Right cardiac atrium (tissue), 5 donors: ENCODE data around the gene SETD3. TPM values are rescaled to one million over a fixed set of nuclear protein-coding genes. Genes with fewer than 3 reads are reported as not detected.

ENCODE experiments used
- ATAC-seq, 2 donors: fragments of 200-7000 bp; cut with Tn5 transposase; one replicate each; pipeline versions ENCODE4 v1.8.0 to v1.9.1; 2020; ENCODE audit warnings: moderate library complexity in 2 of 2, mild to moderate bottlenecking in 1 of 2
- DNase-seq, 3 donors: peaks; one replicate each; pipeline ENCODE4 v3.0.0-alpha.2; 2020
- H3K27ac ChIP-seq: one replicate; pipeline ENCODE4 v1.5.1; 2013; ENCODE audit warnings: mild to moderate bottlenecking, low read length, control low read depth, moderate library complexity
- H3K27me3 ChIP-seq: one replicate; pipeline ENCODE4 v1.6.1; 2013; ENCODE audit not compliant: control insufficient read depth, insufficient read depth
- H3K4me1 ChIP-seq: one replicate; pipeline ENCODE4 v1.6.1; 2013; ENCODE audit warnings: low read length; ENCODE audit not compliant: control insufficient read depth, insufficient read depth
- H3K4me3 ChIP-seq: one replicate; pipeline ENCODE4 v1.5.1; 2013; ENCODE audit warnings: low read length, control low read depth
- H3K9me3 ChIP-seq: one replicate; pipeline ENCODE4 v1.6.1; 2013; ENCODE audit warnings: low read length; ENCODE audit not compliant: control insufficient read depth
- WGBS: extraction: QIAGEN DNeasy Blood & Tissue Kit; methylation state at CpG from one replicate; pipeline ENCODE4 v1.1.7; 2013; 5-methylcytosine and 5-hydroxymethylcytosine counted together
- intact Hi-C, 4 donors: fragments of 100-400 bp; cut with DNase I; formaldehyde crosslinking; loops; one replicate each; pipeline versions ENCODE4 v1.11.0 to v1.14.0; 2022 to 2023
- polyA plus RNA-seq: library from polyadenylated mRNA; stranded (reverse); fragments of 200-250 nt; gene quantifications from one replicate; pipeline ENCODE4 v1.2.3, GENCODE V29; 2013
- total RNA-seq, 4 donors: library from RNA; stranded (reverse); fragmentation: NEBNext Ultra II Directional; extraction: Animal tissue kit (Norgen Biotek cat#: 25700); gene quantifications; one replicate each; pipeline ENCODE4 v1.2.1, GENCODE V29; 2021
- donor health status: healthy with polysubstance abuse.
- donor health status: DM: no; HTN: yes; CAD: no.
- donor health status: DM: no; HTN: no; CAD: no.
- donor health status: DM: no; HTN: yes; CAD: no; lungs with severe emphysema.
- donor health status: DM: yes; HTN: yes; CAD: no.

The SETD3 gene
- total and polyA plus RNA-seq, 5 donors = 65.4 to 127 (median 106) TPM

DNA sequence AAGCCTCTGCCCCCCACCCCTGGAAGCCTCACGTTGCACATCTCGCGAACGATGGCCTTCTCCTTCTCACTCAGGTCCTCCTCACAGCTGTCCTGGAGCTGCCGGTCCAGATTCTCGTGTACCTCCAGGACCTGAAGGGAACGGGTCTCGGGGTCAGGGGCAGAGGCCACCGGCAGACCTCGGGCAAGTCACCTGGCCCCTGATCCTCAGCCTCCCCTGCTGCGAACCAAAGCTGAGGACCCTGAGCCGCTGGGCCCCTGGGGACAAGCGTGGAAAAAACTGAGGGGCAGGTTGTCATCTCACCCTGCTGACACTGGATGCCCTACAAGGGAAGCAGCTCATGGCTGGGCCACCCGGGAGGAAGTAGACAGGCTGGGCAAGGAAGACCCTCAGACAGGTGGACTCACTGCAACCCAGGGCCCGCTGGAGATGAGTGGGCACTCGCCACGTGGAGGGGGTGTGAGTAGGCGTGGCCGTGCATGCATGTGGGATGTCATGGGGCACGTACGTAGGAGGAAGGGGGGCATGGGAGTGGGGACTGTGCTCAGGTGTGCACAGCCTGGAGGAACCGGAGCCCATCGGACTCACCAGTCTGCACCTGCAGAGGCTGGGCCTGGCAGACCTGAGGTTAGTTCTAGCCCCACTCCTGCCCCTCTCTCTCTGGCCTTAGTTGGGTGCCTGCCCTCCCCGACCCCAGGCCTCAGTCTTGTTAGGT lies 35.7 kb upstream of the SETD3 start:
- peak; percentile 16 to 57 (median 45) for DNase-seq

DNA sequence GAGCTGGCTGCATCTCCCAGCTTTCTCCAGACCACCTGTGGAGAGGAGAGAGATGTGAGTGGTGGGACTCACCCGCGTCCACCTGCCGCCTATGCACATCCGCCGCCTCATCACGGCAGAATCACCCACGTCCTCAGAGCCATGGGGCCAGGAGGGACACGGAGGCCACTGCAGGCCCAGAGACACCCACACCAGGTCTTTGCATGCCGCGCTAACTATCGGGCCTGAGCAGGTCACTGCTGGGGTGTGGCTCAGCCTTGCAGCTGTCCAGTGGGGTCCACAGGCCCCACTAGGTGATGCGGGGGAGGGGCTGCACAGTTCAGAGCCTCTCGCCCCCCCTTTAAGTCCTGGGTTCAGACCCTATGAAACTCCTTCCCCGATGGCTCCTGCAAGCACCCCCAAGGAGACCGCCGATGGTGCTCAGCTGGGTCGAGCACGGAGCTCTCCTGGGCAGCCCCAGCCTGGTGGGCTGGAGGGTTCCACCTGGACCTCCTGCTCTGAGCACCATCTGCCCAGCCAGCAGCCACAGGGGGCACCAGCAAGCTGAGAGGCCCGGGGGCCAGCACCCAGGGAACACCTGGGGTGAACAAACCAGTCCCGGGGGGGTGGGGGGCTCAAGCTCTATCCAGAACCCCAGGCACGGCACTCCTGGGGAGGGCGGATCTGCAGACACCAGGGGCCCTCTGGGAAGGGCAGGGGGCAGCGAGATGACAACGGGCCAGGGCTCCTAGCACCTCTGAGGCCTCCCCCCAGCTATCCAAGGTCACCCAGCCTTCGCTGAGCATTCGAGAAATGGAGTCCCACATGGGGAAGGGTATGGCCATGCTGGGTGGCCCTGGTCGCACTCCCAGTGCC lies 34.9 kb upstream of the SETD3 start:
- DNase-seq = peak in 2 of 3 donors; percentile 13 to 59

More for the DNA sequence above, 35.7 kb upstream of the SETD3 start:
- H3K27ac ChIP-seq = no peak overlapping the region
- H3K4me3 ChIP-seq = no peak overlapping the region
- no peaks in the 10 kb centered on the region for H3K27me3 ChIP-seq
- 81% methylated on average over 24 of the region's 24 CpGs for WGBS
- intact Hi-C loops = loop anchor here in 1 of 4 donors (5.0 kb wide), 1 partner anchor 111 kb away; no protein-coding TSS in a partner anchor
- H3K9me3 ChIP-seq = no peaks in the 10 kb centered on the region
- ATAC-seq = no peak
- no peaks in the 10 kb centered on the region for H3K4me1 ChIP-seq

DNA sequence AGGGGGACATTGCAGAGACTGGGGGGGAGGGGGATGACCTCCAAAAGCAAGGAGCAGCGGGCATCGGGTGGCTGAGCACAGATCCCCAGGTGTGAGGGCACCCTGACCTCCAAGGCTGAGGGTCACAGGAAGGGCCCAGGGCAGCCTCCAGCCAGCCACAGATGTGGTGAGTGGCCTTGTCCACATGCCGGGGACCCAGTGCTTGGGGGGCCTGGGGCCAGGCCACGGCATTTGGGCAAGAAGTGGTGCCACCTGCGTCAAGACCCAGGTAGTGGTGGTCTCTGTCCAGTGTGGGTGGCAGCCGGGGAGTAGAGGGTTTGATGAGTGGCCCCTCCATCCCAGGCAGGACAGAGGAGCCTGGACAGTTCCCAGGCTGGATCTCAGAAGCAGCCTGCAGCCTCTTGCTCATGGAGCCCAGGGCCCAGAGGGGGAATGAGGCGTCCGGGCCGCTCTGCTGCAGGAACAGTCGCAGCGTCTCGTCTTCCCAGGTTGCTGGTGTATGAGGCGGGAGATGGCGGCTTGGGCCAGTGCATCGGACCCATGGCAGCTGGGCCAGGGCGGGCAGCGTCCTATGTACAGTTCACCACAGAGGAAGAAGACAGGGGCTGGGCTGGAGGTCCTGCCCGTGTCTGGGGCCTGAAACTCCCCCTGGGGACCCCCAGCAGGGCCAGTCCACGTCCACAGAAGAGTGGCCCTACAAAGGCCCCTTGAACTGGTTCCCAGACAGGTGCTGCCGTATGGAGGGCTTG lies 34.1 kb upstream of the SETD3 start:
- WGBS = 91% methylated on average over 20 of the region's 20 CpGs
- Histone ChIP-seq H3K27ac (no peak overlapping the region), H3K4me3 (no peak overlapping the region), H3K4me1 (no peaks in the 10 kb centered on the region), H3K27me3 (no peaks in the 10 kb centered on the region), H3K9me3 (no peaks in the 10 kb centered on the region)
- intact Hi-C loops = loop anchor here in 1 of 4 donors (5.0 kb wide), 1 partner anchor 113 kb away; no protein-coding TSS in a partner anchor
- no peak for ATAC-seq
- DNase-seq = peak in 2 of 3 donors; percentile 11 to 60

More for the DNA sequence above, 34.9 kb upstream of the SETD3 start:
- Histone ChIP-seq H3K9me3 (no peaks in the 10 kb centered on the region), H3K4me1 (no peaks in the 10 kb centered on the region), H3K27ac (no peak overlapping the region), H3K4me3 (no peak overlapping the region), H3K27me3 (no peaks in the 10 kb centered on the region)
- WGBS = 88% methylated on average over 27 of the region's 27 CpGs
- intact Hi-C loops = loop anchor here in 1 of 4 donors (5.0 kb wide), 1 partner anchor 112 kb away; no protein-coding TSS in a partner anchor
- ATAC-seq = no peak

DNA sequence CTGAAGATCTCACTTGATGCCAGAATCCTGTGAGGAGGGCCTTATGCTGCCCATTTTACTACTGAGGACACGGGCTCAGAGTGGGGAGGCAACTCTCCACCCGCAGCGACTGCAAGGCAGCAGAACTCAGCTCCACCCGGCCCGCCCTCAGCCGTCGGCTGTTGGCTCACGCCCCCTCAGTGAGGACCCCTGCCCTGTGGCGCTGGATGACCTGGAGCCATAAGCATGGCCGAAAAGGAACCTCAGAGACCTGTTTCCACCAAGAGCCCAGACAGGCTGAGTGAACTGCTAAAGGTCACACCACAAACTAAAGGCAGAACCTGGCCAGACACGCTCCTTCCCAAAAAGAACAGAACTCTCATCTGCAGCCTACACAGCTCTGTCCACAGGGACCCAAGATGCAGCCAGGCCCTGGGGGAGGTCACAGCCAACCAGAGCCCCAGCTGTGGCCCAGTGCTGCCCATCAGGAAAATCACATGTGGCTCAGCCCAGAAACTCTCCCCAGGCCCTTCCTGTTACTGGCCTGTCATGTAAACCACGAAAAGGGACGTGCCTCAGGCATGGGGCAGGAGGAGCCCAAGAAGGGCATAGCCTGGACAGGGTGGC lies 33.4 kb upstream of the SETD3 start:
- no peaks in the 10 kb centered on the region for H3K9me3 ChIP-seq
- H3K4me3 ChIP-seq = no peak overlapping the region
- H3K27me3 ChIP-seq = no peaks in the 10 kb centered on the region
- peak in 2 of 3 donors; percentile 38 to 57 for DNase-seq
- H3K4me1 ChIP-seq = no peaks in the 10 kb centered on the region
- intact Hi-C loops = no loop called here
- WGBS = 78% methylated on average over 13 of the region's 13 CpGs
- no peak for ATAC-seq
- no peak overlapping the region for H3K27ac ChIP-seq

DNA sequence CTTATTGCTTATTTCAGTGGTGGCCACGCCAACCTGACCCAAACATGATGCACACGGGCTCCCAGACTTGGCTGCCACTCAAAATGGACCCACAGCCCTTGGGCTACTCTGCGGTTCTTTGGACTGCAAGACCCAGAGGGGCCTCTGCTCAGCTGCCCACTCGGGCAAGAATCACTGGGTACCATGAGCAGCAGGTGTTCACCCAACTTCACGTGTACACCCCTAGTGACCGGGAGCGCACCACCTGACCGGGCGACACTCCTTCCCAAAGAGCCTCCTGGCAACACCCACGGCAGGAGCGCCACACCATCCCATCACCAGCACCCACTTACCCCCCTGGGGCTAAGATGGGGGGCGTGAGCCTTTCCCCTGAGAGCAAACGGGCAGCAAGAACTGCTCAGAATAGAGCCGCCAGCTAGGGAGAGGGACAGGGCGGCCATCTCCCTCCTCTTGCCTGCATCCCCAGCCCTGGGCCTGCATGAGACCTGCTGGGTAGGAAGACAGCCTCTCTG lies 32.6 kb upstream of the SETD3 start:
- WGBS = 89% methylated on average over 15 of the region's 15 CpGs
- DNase-seq (peak in 2 of 3 donors; percentile 46 to 56), ATAC-seq (no peak)
- H3K4me3 ChIP-seq = no peak overlapping the region
- no peaks in the 10 kb centered on the region for H3K4me1 ChIP-seq
- intact Hi-C loops = no loop called here
- no peak overlapping the region for H3K27ac ChIP-seq
- no peaks in the 10 kb centered on the region for H3K27me3 ChIP-seq
- no peaks in the 10 kb centered on the region for H3K9me3 ChIP-seq

DNA sequence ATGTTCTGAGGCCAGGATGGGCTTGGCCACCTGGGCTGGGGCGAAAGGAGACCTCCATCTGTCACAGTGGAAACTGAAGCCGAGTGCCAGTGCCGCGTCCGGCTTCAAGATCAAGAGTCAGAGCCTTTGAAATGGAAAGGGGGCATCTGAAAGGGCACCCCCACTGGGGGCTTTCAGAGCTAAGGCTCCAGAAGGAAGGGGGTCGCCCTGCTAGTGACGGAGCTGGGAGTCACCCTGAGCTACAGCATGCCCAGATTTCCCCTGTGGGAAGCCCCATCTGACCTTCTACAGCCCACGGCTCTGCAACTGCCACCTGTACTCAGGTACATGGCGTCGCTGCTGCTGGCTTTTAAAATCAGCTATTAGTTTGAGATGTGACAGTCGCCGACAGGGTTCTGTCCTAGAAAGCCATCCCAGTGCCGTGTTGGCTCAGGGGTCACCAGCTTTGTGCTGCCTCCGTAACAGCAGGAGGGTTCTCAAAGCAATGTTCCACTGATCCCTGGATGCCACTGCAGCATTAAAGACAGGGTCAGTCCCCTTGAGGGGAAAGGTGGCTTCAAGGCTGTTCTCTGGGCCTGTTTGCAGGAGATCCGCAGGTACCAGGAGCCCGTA lies 32.0 kb upstream of the SETD3 start:
- H3K4me1 ChIP-seq = no peaks in the 10 kb centered on the region
- intact Hi-C loops = no loop called here
- no peak for ATAC-seq
- H3K27ac ChIP-seq = no peak overlapping the region
- H3K4me3 ChIP-seq = no peak overlapping the region
- DNase-seq = peak in 2 of 3 donors; percentile 38 to 43
- 88% methylated on average over 16 of the region's 16 CpGs for WGBS
- no peaks in the 10 kb centered on the region for H3K9me3 ChIP-seq
- no peaks in the 10 kb centered on the region for H3K27me3 ChIP-seq

DNA sequence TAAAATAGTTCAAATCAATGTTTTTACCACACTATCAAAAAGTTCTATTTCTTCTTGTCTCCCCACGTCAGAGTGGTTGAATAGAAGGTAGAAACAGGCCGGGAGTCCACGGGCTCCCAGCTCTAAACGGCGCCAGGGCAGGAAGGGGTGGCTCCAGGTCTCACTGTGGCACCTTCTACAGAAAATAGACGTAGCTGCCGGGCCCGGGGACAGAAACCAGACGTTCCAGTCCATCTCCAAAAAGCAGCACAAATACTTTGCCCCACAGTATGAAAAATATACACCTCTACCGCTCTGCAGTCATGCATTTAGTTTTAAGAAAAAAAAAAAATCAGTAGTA lies 31.4 kb upstream of the SETD3 start:
- intact Hi-C loops = no loop called here

DNA sequence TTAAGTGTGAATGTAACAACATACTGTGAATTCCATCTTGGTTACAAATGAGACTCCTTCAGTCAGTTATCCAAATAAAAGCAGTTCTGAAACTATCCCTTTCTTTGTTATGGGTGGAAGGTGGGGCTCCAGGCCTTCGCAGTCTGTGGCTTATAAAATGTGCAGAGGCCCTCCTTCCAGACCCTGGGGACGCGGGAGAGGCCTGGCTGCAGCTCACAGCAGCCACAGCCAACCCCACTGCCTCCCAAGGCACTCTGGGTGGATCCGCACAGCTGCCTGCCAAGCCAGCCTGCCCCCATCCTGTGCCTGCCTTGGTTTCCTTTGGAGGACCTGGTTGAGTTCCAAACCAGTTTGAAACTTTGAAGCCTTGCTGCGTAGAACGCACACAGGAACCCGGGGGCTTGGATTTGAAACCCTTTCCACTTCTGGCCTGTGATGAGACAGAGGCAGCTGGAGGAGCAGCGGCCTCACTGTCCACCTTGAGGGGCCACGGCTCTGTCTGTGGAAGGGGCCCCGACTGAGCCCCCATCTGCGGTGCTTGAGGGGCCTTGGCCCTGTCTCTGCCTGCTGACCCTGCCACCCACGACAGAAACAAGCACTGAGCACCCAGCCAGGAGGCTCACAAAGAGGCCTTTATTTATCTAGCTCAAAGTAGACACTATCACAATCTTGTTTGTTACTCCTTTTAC lies 30.9 kb upstream of the SETD3 start:
- 56% methylated on average over 12 of the region's 12 CpGs for WGBS
- intact Hi-C loops = no loop called here
- Histone ChIP-seq H3K27ac (no peak overlapping the region), H3K9me3 (no peaks in the 10 kb centered on the region), H3K4me1 (no peaks in the 10 kb centered on the region), H3K4me3 (no peak overlapping the region), H3K27me3 (no peaks in the 10 kb centered on the region)
- peak; percentile 66 to 87 (median 87) for DNase-seq
- peak; percentile 41 to 67 for ATAC-seq

More for the DNA sequence above, 31.4 kb upstream of the SETD3 start:
- no peak overlapping the region for H3K27ac ChIP-seq
- no peak overlapping the region for H3K4me3 ChIP-seq
- no peaks in the 10 kb centered on the region for H3K27me3 ChIP-seq
- ATAC-seq (no peak), DNase-seq (no peak)
- no peaks in the 10 kb centered on the region for H3K4me1 ChIP-seq
- no peaks in the 10 kb centered on the region for H3K9me3 ChIP-seq
- WGBS = 47% methylated on average over 10 of the region's 10 CpGs

DNA sequence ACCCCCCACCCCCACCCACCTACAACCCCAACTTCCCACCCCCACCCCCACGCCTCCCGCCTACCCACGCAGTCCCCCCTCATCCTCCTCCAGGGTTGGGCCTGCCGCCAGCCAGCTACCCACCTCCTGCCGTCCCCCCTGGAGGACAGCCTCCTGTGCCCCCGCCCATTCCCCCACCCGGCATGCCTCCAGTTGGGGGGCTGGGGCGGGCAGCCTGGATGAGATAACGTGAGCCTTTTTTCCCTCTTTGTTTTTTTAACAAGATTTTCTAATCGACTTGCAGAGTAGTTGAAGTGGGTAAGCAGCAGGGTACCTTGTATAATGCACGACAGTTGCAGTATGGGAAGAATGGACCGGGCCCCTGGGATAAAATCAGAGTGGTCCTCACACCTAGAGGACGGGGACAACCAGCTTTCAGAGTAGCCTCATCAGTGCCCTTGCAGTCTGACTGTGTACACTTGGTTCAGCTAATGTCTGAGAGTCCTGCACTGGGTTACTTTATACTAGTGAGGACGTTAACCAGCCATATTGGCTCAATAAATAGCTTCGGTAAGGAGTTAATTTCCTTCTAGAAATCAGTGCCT lies 30.0 kb upstream of the SETD3 start:
- Histone ChIP-seq H3K27ac (no peak overlapping the region), H3K9me3 (no peaks in the 10 kb centered on the region), H3K27me3 (no peaks in the 10 kb centered on the region), H3K4me3 (no peak overlapping the region), H3K4me1 (no peaks in the 10 kb centered on the region)
- ATAC-seq (no peak), DNase-seq (peak in 2 of 3 donors; percentile 60 to 70)
- intact Hi-C loops = no loop called here
- 68% methylated on average over 15 of the region's 15 CpGs for WGBS
